ENCODE measurements around the gene PLPP2. TPM values are rescaled to one million over a fixed set of nuclear protein-coding genes. Genes with fewer than 3 reads are reported as not detected.

Gene PLPP2
- 0.25 and 0.34 TPM in 2 replicates for total RNA-seq

DNA sequence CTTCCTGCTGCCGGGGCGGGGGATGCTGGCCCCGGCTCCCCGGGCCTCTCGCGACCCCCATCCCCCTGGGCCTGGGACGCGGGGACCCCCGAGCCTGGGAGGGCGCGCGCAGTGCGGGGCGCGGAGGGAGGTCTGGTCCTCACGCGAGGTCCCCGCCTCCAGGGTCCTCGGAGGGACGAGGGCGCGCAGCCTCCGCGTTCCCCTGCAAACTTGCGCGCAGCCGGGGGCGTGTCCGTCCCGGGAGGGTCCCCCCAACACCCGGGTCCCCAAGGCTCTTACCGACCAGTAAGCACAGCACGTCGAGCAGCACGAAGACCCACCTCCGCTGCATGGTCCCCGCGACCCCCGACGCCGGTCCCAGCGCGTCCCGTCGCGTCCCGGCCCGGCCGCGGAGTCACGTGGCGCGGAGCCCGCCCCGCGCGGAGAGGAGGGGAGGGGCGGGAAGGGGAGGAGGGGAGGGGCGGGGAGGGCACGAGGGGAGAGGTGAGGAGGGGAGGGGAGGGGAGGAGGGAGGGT is at the start of gene PLPP2:
Gene PLPP2, minus strand, starts transcription at position 398 of the 516 bp plus-strand sequence. Its CDS starts 67 bp downstream, at position 331.
- intact Hi-C loops (cut with micrococcal nuclease) = no loop called here

DNA sequence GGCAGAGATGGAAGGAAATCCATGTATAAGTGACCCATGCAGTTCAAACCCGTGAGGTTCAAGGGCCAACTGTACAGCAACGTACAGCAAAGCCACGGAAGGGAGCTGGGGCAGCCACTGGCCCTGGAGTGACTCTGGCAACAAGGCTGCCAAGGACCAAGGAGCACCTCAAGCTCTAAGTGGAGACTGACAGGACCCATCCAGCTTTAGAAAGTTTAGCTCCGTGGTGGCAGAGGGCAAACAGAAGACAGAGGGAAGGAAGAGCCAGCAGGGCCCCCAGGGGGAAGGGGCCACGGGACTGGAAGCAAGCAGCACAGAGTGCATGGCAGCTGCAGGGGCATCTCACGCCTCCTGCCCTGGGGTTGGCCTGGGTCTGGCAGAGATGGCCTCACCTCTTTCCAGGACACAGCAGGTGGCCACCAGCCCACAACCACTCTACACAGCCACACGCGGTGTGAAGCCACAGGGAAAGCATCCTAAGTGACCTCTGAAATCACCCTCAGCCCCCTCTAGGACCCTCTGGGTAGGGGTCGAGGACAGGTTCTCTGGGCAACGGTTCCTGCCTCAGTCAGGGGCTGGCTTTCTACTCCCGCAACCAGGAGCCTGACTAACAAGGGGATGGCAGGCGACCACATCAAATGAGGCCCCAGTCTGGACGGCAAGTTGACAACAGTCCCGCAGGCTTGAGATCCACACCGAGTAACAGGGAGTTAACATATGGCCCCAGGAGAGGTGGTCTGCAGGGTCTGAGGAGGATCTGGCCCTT is 49.6 kb upstream of the PLPP2 start:
- intact Hi-C loops (cut with micrococcal nuclease) = loop anchor here (5.0 kb wide), 1 partner anchor 171 kb away; no protein-coding TSS in a partner anchor

DNA sequence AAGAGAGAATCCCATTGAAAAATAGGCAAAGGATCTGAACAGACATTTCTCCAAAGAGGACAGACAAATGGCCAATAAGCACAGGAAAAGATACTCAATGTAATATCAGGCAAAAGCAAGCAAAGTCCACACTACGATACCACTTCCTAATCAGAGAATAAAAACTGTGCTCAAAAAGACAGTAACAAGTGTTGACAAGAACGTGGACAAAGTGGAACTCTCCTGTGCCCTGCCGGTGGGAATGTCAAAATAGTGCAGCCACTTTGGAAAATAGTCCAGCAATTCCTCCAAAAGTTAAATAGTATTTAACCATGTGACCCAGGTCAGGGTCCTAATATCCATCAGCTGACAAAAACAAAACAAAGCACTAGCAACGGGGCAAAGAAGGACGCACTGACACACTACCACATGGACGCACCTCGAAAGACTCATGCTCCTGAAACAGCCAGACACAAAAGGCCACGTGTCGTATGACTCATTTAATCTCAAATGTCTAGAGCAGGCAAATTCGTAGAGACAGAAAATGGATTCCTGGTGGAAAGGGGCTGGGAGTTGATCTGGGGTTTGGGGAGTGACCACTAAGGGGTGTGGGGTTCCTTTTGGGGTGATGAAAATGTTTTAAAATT is 48.2 kb upstream of the PLPP2 start:
- intact Hi-C loops (cut with micrococcal nuclease) = no loop called here

- intact Hi-C loops (cut with micrococcal nuclease) = no loop called here
Measured at GRCh38 chr19:338421-338820, 47.2 kb upstream of the PLPP2 start.

- intact Hi-C loops (cut with micrococcal nuclease) = no loop called here
Measured at GRCh38 chr19:336067-336614, 44.9 kb upstream of the PLPP2 start.

DNA sequence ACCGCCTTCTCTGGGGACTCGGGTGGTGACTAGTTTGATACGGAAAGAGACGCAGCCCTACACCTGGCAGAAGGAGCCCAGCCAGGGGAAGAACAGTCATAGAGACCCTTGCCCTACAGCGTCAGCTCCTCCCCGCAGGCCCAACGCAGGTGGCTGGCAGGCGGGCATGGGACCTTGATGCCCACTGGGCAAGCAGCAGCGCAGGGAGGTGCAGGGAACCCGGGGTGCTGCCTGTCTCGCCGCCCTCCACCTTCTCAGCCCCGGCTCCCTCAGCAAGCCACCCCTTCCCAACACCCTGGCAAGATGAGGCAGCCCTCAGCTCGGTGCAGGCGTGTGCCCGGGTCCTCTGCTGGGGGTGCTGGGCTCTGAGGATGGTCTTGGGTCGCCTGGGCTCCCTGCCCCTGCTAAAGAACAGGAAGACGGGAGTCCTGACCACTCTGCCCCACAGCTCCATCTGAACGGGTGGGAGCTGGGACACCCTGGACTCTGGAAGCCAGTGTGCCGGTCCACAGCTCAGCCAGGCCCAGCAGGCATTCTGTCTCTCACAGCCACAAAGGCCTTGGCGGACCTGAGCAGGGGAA is 44.4 kb upstream of the PLPP2 start:
- intact Hi-C loops (cut with micrococcal nuclease) = no loop called here

- intact Hi-C loops (cut with micrococcal nuclease) = no loop called here
Measured at GRCh38 chr19:335072-335471, 43.9 kb upstream of the PLPP2 start.

DNA sequence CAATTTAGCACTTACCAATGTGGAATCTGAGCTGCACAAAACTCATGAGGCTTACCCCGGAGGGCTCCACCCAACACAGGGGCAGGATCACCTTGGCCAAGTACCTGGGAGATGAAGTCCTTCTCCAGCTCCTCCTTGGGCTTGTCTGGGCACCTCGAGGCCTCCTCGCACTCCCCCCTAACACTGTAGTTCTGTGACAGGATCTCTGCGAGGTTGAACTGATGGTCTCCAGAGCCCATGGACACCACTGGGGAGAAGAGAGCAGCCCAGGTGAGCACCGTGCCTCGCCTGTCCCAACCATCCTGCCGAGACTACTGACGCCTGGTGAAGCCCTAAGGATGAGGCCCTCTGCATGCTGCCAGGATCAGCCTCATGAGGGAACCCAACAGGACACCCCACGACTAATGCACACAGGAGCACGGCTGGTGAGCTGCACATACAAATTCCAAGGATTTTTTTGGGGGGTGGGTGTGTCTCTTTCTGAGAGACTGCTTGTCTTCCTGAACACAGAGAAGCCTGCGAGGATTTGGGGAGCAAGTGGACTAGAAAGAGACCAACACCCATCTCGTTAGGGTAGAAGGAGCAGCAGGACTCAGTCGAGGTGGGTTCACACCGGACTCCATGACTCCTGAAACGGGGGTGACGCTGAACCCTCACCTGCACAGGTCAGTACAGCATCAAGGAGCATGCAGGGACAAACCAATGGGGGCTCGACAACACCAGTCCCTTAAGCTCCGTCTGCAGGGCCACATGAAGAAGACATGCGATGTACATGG is 43.3 kb upstream of the PLPP2 start:
- intact Hi-C loops (cut with micrococcal nuclease) = no loop called here

DNA sequence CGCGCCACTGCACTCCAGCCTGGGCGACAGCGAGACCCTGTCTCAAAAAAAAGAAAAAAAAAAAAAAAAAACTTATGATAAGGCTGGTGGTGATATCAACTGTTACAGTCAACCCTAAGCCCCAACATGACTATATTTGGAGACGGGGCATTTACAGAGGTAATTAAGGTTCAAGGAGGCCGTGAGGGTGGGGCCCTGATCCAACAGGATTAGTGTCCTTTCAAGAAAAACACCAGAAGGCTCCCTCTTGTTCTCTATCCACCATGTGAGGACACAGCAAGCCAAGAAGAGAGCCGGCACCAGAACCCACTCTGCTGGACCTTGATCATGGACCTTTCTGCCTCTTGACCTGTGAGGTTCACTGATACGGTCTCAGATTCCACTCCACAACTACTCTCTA is 39.3 kb upstream of the PLPP2 start:
- intact Hi-C loops (cut with micrococcal nuclease) = no loop called here

GRCh38 chr19:329876-330275 is 38.7 kb upstream of the PLPP2 start:
- intact Hi-C loops (cut with micrococcal nuclease) = no loop called here

GRCh38 chr19:328025-328505 is 36.9 kb upstream of the PLPP2 start:
- intact Hi-C loops (cut with micrococcal nuclease) = no loop called here

GRCh38 chr19:327291-328024 is 36.3 kb upstream of the PLPP2 start:
- intact Hi-C loops (cut with micrococcal nuclease) = no loop called here

- intact Hi-C loops (cut with micrococcal nuclease) = no loop called here
Measured at GRCh38 chr19:326871-327270, 35.7 kb upstream of the PLPP2 start.

DNA sequence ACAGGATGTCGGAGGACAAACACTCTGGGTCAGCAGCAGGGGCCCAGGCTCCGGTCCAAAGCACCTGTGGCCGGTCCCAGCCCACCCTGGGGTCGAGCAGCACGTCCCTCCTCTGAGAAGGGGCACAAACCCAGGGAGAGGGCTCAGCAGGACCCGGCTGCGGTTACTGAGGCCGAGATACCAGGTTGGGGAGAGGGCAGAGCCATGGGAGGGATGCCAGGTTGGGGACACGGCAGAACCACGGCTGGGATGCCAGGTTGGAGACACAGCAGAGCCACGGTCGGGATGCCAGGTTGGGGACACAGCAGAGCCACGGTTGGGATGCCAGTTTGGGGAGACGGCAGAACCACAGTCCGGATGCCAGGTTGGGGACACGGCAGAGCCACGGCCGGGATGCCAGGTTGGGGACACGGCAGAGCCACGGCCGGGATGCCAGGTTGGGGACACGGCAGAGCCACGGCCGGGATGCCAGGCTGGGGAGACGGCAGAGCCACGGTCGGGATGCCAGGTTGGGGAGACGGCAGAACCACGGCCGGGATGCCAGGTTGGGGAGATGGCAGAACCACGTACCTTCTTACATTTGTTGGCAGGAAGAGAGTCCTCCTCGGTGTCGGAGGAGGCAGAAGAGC is 34.8 kb upstream of the PLPP2 start:
- intact Hi-C loops (cut with micrococcal nuclease) = no loop called here

DNA sequence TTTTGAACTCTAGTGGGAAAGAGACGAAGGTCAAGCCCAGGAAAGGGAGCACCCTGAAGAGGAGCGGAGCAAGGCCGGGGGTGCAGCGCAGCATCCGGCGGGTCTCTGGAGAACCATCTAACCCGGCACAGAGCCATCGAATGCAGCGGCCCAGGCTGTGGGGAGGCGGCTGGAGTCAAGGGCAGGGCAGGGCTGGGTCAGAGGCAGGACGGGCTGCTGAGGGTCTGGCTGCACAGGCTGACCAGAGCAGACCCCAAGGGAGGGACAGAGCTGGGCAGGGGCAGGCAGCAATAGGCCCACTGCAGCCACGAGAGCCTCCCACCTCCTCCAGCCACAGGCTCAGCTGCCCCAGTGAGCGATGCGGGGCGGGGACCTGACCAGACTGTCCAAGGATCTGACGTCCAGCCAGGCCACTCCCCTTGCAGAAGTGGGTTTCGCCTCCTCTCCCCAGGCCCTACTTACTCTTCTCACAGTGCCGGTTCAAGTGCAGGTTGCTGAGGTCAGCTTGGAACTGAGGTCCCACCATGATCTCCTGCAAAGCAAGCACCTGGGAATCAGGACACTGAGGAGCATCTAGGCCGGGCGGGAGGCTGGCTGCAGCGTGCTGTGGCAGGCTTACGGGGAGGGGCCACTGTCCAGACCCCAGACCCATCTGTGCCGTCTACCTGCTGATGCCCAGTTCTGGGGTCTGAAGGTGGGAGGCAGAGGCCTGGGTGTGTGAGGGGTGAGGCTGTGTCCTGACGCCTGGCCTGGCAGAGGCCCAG is 34.2 kb upstream of the PLPP2 start:
- intact Hi-C loops (cut with micrococcal nuclease) = no loop called here

DNA sequence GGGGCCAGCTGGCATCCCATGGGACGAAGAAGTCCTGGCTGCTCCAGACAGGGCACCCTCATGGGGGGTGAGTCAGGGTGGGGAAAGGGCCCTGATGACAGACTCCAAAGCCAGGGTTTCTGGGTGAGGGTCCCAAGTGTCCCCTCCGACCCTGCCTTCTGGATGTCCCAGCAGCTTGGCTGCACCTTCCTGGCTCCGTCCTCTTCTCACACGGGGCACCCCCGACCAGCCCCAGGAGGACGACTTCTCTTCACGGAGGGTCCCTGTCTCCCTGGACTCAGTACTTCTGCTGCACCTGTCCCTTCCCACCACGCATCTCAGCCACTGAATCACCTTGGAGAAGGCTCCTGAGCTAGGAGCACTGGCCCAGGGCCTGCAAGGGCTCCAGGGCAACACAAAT is 33.5 kb upstream of the PLPP2 start:
- intact Hi-C loops (cut with micrococcal nuclease) = no loop called here

GRCh38 chr19:322616-323015 is 31.4 kb upstream of the PLPP2 start:
- intact Hi-C loops (cut with micrococcal nuclease) = no loop called here

GRCh38 chr19:318509-318774 is 27.2 kb upstream of the PLPP2 start:
- intact Hi-C loops (cut with micrococcal nuclease) = no loop called here

DNA sequence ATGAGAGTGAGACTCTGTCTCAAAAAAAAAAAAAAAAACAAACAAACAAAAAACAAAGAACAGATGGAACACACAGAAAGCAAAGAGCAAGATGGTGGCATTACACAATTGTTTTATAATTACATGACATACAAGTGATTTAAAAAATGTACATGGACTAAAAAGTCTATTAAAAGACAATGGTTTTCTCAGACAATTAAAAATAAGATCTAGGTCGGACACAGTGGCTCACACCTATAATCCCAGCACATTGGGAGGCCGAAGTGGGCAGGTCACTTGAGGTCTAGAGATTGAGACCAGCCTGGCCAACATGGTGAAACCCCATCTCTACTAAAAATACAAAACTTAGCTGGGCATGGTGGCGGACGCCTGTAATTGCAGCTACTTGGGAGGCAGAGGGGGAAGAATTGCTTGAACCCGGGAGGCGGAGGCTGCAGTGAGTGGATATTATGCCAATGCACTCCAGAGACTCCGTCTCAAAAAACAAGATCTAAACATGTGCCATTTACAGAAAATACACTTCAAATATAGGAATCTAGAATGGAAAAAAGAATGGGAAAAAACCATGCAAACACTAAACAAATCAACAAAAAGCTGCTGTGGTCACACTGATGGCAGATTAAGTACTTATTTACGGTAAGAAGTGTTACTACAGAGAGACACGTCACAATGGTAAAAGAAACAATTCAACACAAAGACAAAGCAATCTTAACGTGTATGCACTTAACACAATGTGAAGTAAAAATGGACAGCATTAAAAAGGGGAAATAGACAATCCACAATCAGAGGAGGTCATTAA is 26.7 kb upstream of the PLPP2 start:
- intact Hi-C loops (cut with micrococcal nuclease) = no loop called here

All from T-helper 1 cell treated with Interleukin-12 subunit alpha and Interleukin-12 subunit beta and Interleukin-4 antibody, amounts not matched to agents 30 ng/mL and 1 ng/mL, for 36 hours (primary cell).